ENCODE measurements around the gene PYGO2. TPM values are rescaled to one million over a fixed set of nuclear protein-coding genes. Genes with fewer than 3 reads are reported as not detected.

The PYGO2 gene
- polyA plus RNA-seq, 1 experiment, result 19.3 TPM

GRCh38 chr1:155009221-155009711 is 47.7 kb upstream of the PYGO2 start:
- TF ChIP-seq, protein P1, sequence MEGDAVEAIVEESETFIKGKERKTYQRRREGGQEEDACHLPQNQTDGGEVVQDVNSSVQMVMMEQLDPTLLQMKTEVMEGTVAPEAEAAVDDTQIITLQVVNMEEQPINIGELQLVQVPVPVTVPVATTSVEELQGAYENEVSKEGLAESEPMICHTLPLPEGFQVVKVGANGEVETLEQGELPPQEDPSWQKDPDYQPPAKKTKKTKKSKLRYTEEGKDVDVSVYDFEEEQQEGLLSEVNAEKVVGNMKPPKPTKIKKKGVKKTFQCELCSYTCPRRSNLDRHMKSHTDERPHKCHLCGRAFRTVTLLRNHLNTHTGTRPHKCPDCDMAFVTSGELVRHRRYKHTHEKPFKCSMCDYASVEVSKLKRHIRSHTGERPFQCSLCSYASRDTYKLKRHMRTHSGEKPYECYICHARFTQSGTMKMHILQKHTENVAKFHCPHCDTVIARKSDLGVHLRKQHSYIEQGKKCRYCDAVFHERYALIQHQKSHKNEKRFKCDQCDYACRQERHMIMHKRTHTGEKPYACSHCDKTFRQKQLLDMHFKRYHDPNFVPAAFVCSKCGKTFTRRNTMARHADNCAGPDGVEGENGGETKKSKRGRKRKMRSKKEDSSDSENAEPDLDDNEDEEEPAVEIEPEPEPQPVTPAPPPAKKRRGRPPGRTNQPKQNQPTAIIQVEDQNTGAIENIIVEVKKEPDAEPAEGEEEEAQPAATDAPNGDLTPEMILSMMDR (IDR thresholded peaks at IDR 0.05; ENCODE audit: low read depth, low read length), result no peak
- Histone ChIP-seq H3K9me3 (ENCODE audit: control insufficient read depth, insufficient read depth, low read length) (no peaks in the 10 kb centered on the region), H3K4me3 (ENCODE audit: low read depth, low read length) (no peak overlapping the region), H3K27ac (ENCODE audit: low read depth, low read length) (no peak overlapping the region), H3K27me3 (ENCODE audit: control insufficient read depth, insufficient read depth, low read length) (no peaks in the 10 kb centered on the region)
- CTCF ChIA-PET, result interaction anchor here (4.5 kb wide), 1 partner anchor 8 kb away, joined by 38 read pairs; no protein-coding TSS in a partner anchor
- DNase-seq (ENCODE audit: low read depth, low spot score), result no peak
- POLR2A ChIA-PET, result no interaction called here

GRCh38 chr1:155008015-155008941 is 46.7 kb upstream of the PYGO2 start:
- H3K9me3 ChIP-seq (ENCODE audit: control insufficient read depth, insufficient read depth, low read length), result no peaks in the 10 kb centered on the region; the same call in 1 of the 2 replicates
- ChIA-PET POLR2A (interaction anchor here (1.6 kb wide), 1 partner anchor 9 kb away, joined by 3 read pairs; no protein-coding TSS in a partner anchor), CTCF (interaction anchor here (0.6 to 4.5 kb wide), 2 partner anchors 8 to 9 kb away, joined by 3 to 38 read pairs; no protein-coding TSS in a partner anchor)
- no peak for DNase-seq (ENCODE audit: low read depth, low spot score)
- no peak overlapping the region for H3K4me3 ChIP-seq (ENCODE audit: low read depth, low read length)
- H3K27ac ChIP-seq (ENCODE audit: low read depth, low read length), result no peak overlapping the region
- H3K27me3 ChIP-seq (ENCODE audit: control insufficient read depth, insufficient read depth, low read length), result no peaks in the 10 kb centered on the region
- TF ChIP-seq, protein P1 (IDR thresholded peaks at IDR 0.05; ENCODE audit: low read depth, low read length), result no peak

- Histone ChIP-seq H3K27me3 (ENCODE audit: control insufficient read depth, insufficient read depth, low read length) (no peaks in the 10 kb centered on the region), H3K27ac (ENCODE audit: low read depth, low read length) (no peak overlapping the region), H3K9me3 (ENCODE audit: control insufficient read depth, insufficient read depth, low read length) (no peaks in the 10 kb centered on the region; the same call in 1 of the 2 replicates), H3K4me3 (ENCODE audit: low read depth, low read length) (no peak overlapping the region)
- TF ChIP-seq, protein P1 (IDR thresholded peaks at IDR 0.05; ENCODE audit: low read depth, low read length), result no peak
- DNase-seq (ENCODE audit: low read depth, low spot score), result no peak
- ChIA-PET POLR2A (interaction anchor here (0.7 to 1.6 kb wide), 2 partner anchors 10 to 1103 kb away, joined by 3 to 5 read pairs; no protein-coding TSS in a partner anchor), CTCF (interaction anchor here (0.6 to 4.5 kb wide), 3 partner anchors 7 to 39 kb away, joined by 3 to 38 read pairs (median 3); no protein-coding TSS in a partner anchor)
Observed at GRCh38 chr1:155007251-155007828, 45.8 kb upstream of the PYGO2 start.

GRCh38 chr1:155006601-155007101 is 45.1 kb upstream of the PYGO2 start:
- no peak for DNase-seq (ENCODE audit: low read depth, low spot score)
- ChIA-PET CTCF (interaction anchor here (0.9 to 4.5 kb wide), 2 partner anchors 11 to 39 kb away, joined by 3 to 38 read pairs; no protein-coding TSS in a partner anchor), POLR2A (interaction anchor here (0.7 to 1.6 kb wide), 2 partner anchors 10 to 1102 kb away, joined by 3 to 5 read pairs; no protein-coding TSS in a partner anchor)
- Histone ChIP-seq H3K4me3 (ENCODE audit: low read depth, low read length) (no peak overlapping the region), H3K9me3 (ENCODE audit: control insufficient read depth, insufficient read depth, low read length) (no peaks in the 10 kb centered on the region; the same call in 1 of the 2 replicates), H3K27ac (ENCODE audit: low read depth, low read length) (no peak overlapping the region), H3K27me3 (ENCODE audit: control insufficient read depth, insufficient read depth, low read length) (no peaks in the 10 kb centered on the region)
- TF ChIP-seq, protein P1 (IDR thresholded peaks at IDR 0.05; ENCODE audit: low read depth, low read length), result no peak
